Keratinocyte (primary cell): ENCODE results near the gene S100A14. TPM values are rescaled to one million over a fixed set of nuclear protein-coding genes. Genes with fewer than 3 reads are reported as not detected.

Experiments
- DNase-seq: peaks from one replicate; pipeline ENCODE4 v3.0.0-alpha.2; 2011; ENCODE audit warnings: low read depth, missing footprints, low spot score
- FAIRE-seq: peaks from 2 replicates; lab custom pipeline; 2011; peaks lifted over from hg19 to GRCh38; lab: Jason Lieb, UNC
- H2AFZ ChIP-seq: 2 replicates; pipeline ENCODE4 v1.6.0; 2012; ENCODE audit warnings: low read length, control low read depth, inconsistent platforms; ENCODE audit not compliant: control insufficient read depth
- H3K27ac ChIP-seq: 2 replicates; pipeline ENCODE4 v1.5.1; 2011; ENCODE audit warnings: low read length; ENCODE audit not compliant: control insufficient read depth, insufficient read depth
- H3K27me3 ChIP-seq: 3 replicates; pipeline ENCODE4 v1.6.0; 2011; ENCODE audit warnings: low read length; ENCODE audit not compliant: control insufficient read depth, insufficient read depth; ENCODE audit errors: extremely low read depth
- H3K36me3 ChIP-seq, 2 experiments: 2 replicates in 1 of 2; 3 replicates in 1 of 2; pipeline ENCODE4 v1.5.1; 2011; ENCODE audit warnings: low read length in 2 of 2, mild to moderate bottlenecking in 1 of 2; ENCODE audit not compliant: control insufficient read depth in 2 of 2, insufficient read depth in 2 of 2; ENCODE audit errors: extremely low read depth in 1 of 2
- H3K4me1 ChIP-seq: 3 replicates; pipeline ENCODE4 v1.5.1; 2011; ENCODE audit warnings: low read length; ENCODE audit not compliant: control insufficient read depth, insufficient read depth; ENCODE audit errors: extremely low read depth
- H3K4me2 ChIP-seq: 3 replicates; pipeline ENCODE4 v1.6.0; 2011; ENCODE audit warnings: low read depth, low read length; ENCODE audit not compliant: control insufficient read depth, insufficient read depth; ENCODE audit errors: extremely low read depth
- H3K4me3 ChIP-seq, 3 experiments: fragments of 200-600 bp in 1 of 3; sonication (generic) in 1 of 3; 2 replicates in 2 of 3; 3 replicates in 1 of 3; pipeline ENCODE4 v1.5.1; 2011 to 2016; ENCODE audit warnings: low read length in 3 of 3, mild to moderate bottlenecking in 3 of 3, control low read depth in 2 of 3, inconsistent platforms in 1 of 3, low read depth in 1 of 3, mixed read lengths in 1 of 3, mixed run types in 1 of 3, moderate library complexity in 1 of 3; ENCODE audit not compliant: control insufficient read depth in 2 of 3, insufficient read depth in 2 of 3; ENCODE audit errors: extremely low read depth in 1 of 3
- H3K79me2 ChIP-seq: 2 replicates; pipeline ENCODE4 v1.6.0; 2012; ENCODE audit warnings: low read length; ENCODE audit not compliant: control insufficient read depth, insufficient read depth
- H3K9ac ChIP-seq: 3 replicates; pipeline ENCODE4 v1.6.0; 2011; ENCODE audit warnings: low read length; ENCODE audit not compliant: control insufficient read depth, insufficient read depth; ENCODE audit errors: extremely low read depth
- H3K9me1 ChIP-seq: 3 replicates; pipeline ENCODE4 v1.6.0; 2011; ENCODE audit warnings: low read length; ENCODE audit not compliant: control insufficient read depth, insufficient read depth; ENCODE audit errors: extremely low read depth
- H3K9me3 ChIP-seq: 2 replicates; pipeline ENCODE4 v1.5.1; 2012; ENCODE audit warnings: low read depth, low read length; ENCODE audit not compliant: control insufficient read depth
- H4K20me1 ChIP-seq: 3 replicates; pipeline ENCODE4 v1.6.0; 2011; ENCODE audit warnings: low read length; ENCODE audit not compliant: control insufficient read depth, insufficient read depth; ENCODE audit errors: extremely low read depth
- CTCF ChIP-seq, 3 experiments: IDR thresholded peaks in 1 of 3; conservative IDR thresholded peaks in 1 of 3; optimal IDR thresholded peaks in 1 of 3; 2 replicates in 2 of 3; 3 replicates in 1 of 3; pipeline versions ENCODE3 to v1.5.1; 2011; ENCODE audit warnings: low read length in 3 of 3, mild to moderate bottlenecking in 3 of 3, moderate library complexity in 2 of 3, control low read depth in 1 of 3, inconsistent platforms in 1 of 3; ENCODE audit not compliant: insufficient read depth in 2 of 3; ENCODE audit errors: extremely low read depth in 1 of 3
- EZH2 ChIP-seq: IDR thresholded peaks from one replicate; pipeline ENCODE4 v1.6.1; 2012; ENCODE audit warnings: inconsistent platforms, mild to moderate bottlenecking, low read length, moderate library complexity
- dilution Hi-C: fragments of 300-500 bp; cut with MboI; formaldehyde crosslinking; loops from one replicate; pipeline ENCODE4 v1.7.0; 2020; ENCODE audit warnings: low sequenced_read_pairs; ENCODE audit not compliant: extremely low pct_ligation_motif_present
- polyA plus RNA-seq, 5 experiments: library from polyadenylated mRNA; depleted of rRNA in 3 of 5; stranded (reverse) in 3 of 5; stranded (forward) in 1 of 5; unstranded in 1 of 5; fragments of >200 nt; gene quantifications; 1 replicate in 1 of 5; 2 replicates in 3 of 5; 3 replicates in 1 of 5; pipeline versions ENCODE4 v1.2.1 to v1.2.3, GENCODE V29; 2011 to 2012; ENCODE audit warnings: missing spikeins in 2 of 5, low read depth in 1 of 5, low replicate concordance in 1 of 5

The S100A14 gene
- polyA plus RNA-seq, 1 donor (not counting 4 experiments of a cell fraction or from before 2014, with no cell fraction given) = 1,394 TPM

- Histone ChIP-seq H3K4me1 (peaks cover 7% of the 10 kb centered on the region), H3K79me2 (no peaks in the 10 kb centered on the region), H3K9me3 (no peaks in the 10 kb centered on the region), H3K4me2 (no peak overlapping the region), H2AFZ (no peak overlapping the region), H3K4me3 (no peak overlapping the region), H3K27ac (no peak overlapping the region), H3K9ac (no peak overlapping the region), H3K36me3 (no peaks in the 10 kb centered on the region), H3K27me3 (no peaks in the 10 kb centered on the region), H4K20me1 (no peaks in the 10 kb centered on the region), H3K9me1 (no peaks in the 10 kb centered on the region)
- TF ChIP-seq CTCF (optimal IDR thresholded peaks at IDR 0.05 in 1 of 3, IDR thresholded peaks at IDR 0.05 in 1 of 3, conservative IDR thresholded peaks at IDR 0.05 in 1 of 3; ENCODE audit: extremely low read depth in 1 of 3, insufficient read depth in 2 of 3, low read length in 3 of 3) (no peak), EZH2 (no peak)
- dilution Hi-C loops = no loop called here
- DNase-seq = no peak
- no peak for FAIRE-seq
These were observed 28.8 kb downstream of the S100A14 start for GRCh38 chr1:153587314-153587713.

- H4K20me1 ChIP-seq = no peaks in the 10 kb centered on the region
- peaks cover 7% of the 10 kb centered on the region for H3K4me1 ChIP-seq
- H3K9me3 ChIP-seq = no peaks in the 10 kb centered on the region
- no peak overlapping the region for H3K27ac ChIP-seq
- dilution Hi-C loops = no loop called here
- TF ChIP-seq CTCF (optimal IDR thresholded peaks at IDR 0.05 in 1 of 3, IDR thresholded peaks at IDR 0.05 in 1 of 3, conservative IDR thresholded peaks at IDR 0.05 in 1 of 3; ENCODE audit: extremely low read depth in 1 of 3, insufficient read depth in 2 of 3, low read length in 3 of 3) = no peak
- no peak for TF ChIP-seq EZH2
- H3K27me3 ChIP-seq = no peaks in the 10 kb centered on the region
- no peaks in the 10 kb centered on the region for H3K79me2 ChIP-seq
- H2AFZ ChIP-seq = no peak overlapping the region
- no peak overlapping the region for H3K9ac ChIP-seq
- no peaks in the 10 kb centered on the region for H3K36me3 ChIP-seq
- DNase-seq = no peak
- no peak overlapping the region for H3K4me2 ChIP-seq
- no peak overlapping the region for H3K4me3 ChIP-seq
- no peak for FAIRE-seq
- no peaks in the 10 kb centered on the region for H3K9me1 ChIP-seq
These were observed 29.8 kb downstream of the S100A14 start for GRCh38 chr1:153586347-153586746.
